Midbrain (tissue), 1 donor: ENCODE data around the gene MAP2K6.

Experiments
- DNase-seq: peaks from one replicate; lab custom pipeline; 2025; lab: John Stamatoyannopoulos, UW

Gene MAP2K6

DNA sequence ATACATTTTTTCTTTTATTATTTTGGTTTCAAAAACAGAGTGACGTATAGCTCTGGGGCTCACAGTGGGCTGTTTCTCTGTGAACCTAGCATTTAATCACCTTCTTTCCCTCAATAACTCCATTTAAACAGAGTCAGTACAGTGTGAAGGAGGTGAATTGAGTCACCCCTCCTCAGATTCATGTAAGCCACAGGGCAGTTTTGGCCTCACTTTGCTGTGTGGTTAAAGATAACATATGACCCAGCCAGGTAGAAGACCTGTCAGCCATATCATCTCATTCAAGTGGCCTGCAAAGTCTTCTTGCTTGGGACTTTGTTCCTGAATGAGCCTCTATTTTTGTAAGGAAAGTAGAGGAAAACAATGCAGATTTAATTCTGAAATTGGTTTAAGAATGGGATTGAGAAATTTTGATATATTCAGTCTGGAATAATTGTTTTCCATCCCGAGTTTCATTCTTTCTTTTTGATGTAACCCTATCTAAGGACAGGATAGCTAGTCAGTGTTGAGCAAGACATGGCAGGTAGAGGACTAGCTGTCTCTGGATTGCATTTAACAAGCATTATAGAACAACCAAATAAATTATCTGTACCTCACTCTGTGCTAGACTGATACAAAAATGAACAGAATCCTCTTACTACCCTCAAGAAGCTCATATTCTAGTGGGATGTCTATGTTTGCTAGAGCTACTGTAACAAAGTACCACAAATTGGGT lies 13.1 kb downstream of the MAP2K6 start:
- no peak for DNase-seq

DNA sequence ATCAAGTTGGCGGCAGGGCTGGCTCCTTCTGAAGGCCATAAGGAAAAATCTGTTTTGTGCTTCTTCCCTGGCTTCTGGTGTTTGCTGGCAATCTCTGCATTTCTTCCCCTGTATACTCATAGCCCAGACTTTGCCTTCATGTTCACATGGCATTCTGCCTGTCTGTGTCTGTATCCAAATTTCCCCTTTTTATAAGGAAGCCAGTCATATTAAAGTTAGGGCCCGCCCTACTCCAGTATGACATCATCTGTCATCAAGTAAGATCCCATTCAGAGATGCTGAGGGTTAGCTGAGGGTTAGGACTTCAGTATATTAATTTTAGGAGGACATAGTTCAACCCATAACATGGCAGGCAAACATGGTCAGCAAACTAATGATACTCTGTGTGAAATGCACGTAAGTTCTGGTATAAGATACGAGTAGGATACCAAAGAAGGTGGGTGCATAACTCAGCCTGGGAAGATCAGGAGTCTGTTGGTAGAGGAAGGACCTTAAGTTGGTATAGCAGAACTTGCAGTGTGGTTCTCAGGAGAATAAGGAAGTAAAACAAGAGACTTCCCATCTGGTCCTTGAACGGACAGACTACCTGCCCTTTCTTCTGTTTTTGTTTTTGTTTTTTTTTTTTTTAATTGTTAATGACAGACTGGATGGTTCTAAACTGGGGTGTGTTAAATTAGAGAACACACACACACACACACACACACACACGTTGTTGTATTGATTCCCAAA lies 13.9 kb downstream of the MAP2K6 start:
- DNase-seq, result peak; percentile 29

- no peak for DNase-seq
These were observed 16.0 kb downstream of the MAP2K6 start for GRCh38 chr17:69430488-69430887.

GRCh38 chr17:69431835-69432234 lies 17.3 kb downstream of the MAP2K6 start:
- DNase-seq, result no peak

DNA sequence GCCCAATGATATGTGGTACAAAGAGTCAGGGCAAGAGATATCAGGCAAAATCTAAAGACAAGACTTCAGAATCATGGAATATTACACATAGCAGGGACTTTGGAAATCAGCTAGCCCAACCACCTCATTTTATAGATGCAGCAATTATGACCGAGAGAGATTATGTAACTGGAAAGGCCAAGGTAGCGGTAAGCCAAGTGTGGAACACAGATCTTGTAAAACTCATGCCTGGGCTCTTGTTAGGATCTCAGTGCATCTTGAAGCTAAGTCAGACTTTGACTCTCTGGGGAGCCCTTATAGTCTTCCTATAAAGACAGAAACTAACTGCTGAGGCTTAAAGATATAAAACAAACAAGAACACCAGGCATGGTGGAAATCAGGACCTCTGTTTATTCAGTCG lies 18.6 kb downstream of the MAP2K6 start:
- DNase-seq, result no peak

GRCh38 chr17:69434164-69434579 lies 19.7 kb downstream of the MAP2K6 start:
- DNase-seq, result peak; percentile 47

DNA sequence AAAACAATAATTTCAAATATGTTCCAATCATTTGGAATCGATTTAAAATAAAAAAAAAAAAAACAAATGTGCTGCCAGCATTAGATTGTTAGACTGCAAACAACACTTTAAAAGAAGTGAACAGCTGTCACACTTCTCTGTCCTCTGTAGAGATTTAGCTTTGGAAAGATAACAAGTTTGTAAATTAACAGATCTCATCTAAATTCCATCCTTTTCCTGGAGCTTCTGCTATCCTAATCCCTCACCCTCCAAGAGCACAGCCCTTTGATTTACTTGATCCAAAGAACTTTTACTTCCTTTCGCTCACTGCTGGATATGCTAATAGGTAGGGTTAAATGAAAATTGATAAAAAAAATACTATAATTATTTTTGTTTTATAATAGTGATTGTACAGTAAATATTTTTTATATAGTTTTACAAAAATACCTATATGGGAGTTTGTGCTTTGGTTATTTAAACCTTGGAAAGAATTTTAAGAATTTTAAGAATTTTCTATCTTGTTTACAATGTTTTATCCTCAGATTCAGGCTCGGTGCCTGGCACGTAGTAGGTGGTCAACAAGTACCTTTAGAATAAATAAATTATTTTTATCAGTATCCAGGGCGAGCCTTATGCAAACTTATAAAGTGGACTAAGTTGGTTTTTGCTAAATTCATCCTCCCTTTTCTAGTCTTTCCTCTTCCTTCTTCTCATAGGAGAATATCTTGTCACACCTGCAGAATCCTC lies 21.6 kb downstream of the MAP2K6 start:
- DNase-seq, result no peak

DNA sequence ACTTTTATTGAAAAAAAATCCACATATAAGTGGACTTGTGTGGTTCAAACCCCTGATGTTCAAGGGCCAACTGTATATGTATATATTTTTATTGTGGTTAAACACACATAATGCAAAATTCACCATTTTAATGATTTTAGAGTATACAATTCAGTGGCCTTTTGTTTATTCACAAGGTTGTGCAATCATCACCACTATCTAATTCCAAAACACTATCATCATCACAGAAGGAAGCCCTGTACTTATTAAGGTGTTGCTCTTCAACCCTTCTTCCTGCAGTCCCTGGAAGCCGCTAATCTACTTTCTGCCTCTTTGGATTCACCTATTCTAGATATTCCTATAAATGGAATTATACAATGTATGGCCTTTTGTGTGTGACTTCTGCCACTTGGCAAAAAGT lies 23.0 kb downstream of the MAP2K6 start:
- DNase-seq, result no peak

DNA sequence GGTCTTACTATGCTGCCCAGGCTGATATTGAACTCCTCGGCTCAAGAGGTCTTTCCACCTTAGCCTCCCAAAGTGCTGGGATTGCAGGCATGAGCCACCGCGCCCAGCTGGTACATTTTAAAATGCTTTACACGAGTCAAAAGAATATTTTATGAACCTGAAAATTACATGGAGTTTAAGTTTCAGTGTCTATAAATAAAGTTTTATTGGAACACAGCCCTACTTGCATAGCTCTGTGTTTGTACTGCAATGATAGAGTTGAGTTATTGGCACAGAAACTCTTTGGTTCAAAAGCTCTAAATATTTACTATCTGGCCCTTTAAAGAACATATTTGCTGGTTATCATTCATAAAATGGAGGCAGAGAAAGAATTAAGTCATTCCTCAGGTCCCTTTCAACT lies 24.3 kb downstream of the MAP2K6 start:
- DNase-seq, result no peak

GRCh38 chr17:69441179-69441578 lies 26.7 kb downstream of the MAP2K6 start:
- no peak for DNase-seq

DNA sequence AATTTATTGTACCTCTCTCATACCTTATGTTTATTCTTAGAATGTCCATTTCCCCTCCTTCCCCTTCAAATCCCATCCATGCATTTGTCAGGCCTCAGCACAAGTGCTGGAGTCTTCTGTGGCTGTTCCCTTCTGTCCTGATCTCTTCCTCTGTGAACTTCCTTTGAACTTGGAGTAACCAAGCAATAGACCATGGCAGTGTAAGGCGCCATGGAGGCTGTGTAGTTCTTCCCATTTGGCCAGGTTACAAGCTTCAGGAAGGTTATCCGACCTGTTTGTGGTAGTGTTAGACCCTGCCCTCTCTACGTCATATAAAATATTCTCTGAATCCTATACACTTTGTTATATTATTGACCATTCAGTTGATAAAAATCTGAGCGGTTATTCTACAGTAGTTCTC lies 28.6 kb downstream of the MAP2K6 start:
- DNase-seq, result no peak

GRCh38 chr17:69444023-69444422 lies 29.5 kb downstream of the MAP2K6 start:
- DNase-seq, result no peak

DNA sequence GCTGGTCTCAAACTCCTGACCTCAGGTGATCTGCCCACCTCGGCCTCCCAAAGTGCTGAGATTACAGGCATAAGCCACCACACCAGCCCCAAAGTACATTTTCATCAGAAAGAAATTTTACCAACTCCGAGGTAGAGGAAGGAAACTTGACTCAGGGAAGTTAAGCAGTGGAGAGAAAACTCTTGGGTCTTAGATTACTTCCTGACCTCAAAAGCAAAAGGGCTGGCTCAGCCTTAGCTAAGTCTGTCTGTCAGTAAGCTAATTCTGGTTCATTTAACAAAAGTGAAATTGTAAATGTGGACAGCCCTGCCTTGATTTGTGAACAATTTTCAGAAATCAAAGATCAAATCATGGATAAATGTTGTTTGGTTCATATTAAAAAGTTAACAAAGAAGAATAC lies 30.6 kb downstream of the MAP2K6 start:
- DNase-seq, result no peak

DNA sequence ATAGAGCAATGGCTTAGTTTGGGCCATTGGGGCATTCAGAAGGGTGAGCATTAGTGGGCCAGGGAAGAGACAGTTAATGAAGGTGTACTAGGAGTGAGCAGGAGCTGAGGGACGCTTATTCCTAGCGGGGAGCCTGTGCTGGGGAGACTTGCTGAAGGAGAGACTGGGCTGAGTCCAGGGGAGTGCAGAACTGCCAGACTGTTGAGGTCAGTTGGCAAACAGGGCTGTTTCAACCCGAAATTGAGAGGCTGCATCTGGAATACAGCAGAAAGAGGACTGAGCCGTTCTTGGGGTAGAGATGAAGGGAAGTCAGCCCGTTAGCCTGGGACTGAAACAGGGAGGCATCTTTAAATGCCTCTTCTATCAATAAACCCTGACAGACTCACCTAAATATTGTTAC lies 33.2 kb downstream of the MAP2K6 start:
- peak; percentile 55 for DNase-seq

GRCh38 chr17:69448431-69449102 lies 34.1 kb downstream of the MAP2K6 start:
- DNase-seq, result peak; percentile 63

- DNase-seq, result no peak
These were observed 35.6 kb downstream of the MAP2K6 start for GRCh38 chr17:69450131-69450530.

- no peak for DNase-seq
These were observed 36.4 kb downstream of the MAP2K6 start for GRCh38 chr17:69450918-69451317.

- DNase-seq, result no peak
These were observed 37.2 kb downstream of the MAP2K6 start for GRCh38 chr17:69451416-69452394.

- DNase-seq, result no peak
These were observed 38.3 kb downstream of the MAP2K6 start for GRCh38 chr17:69452664-69453260.

GRCh38 chr17:69454051-69454450 lies 39.6 kb downstream of the MAP2K6 start:
- DNase-seq, result no peak

DNA sequence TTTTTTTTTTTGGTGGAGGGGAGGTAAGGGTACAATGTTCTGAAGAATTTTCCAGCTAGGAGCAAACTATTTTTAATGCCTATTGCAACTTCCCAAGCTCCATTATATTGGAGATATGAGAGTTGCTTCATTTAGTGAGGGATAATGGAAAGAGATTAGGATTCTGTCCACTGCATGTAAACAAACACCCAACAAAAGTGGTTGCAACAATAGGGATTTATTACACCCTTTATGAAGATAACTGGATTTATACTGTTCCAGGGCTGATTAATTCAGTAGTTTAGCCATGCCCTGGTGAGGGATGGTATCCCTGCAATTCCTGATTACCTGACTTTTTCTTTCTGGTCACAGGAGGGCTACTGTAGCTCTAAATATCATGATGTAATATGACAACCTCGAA lies 40.5 kb downstream of the MAP2K6 start:
- DNase-seq, result no peak
